HG03060 (cell line): ENCODE data around the gene IFNL4.

Experiments
- ATAC-seq: cut with Tn5 transposase; IDR thresholded peaks from one replicate; pipeline ENCODE4 v1.9.1; 2021; ENCODE audit warnings: low read depth, moderate number of reproducible peaks; ENCODE audit not compliant: unreplicated experiment

IFNL4 gene

GRCh38 chr19:39197808-39198207 is 50.8 kb downstream of the IFNL4 start:
- no peak for ATAC-seq

- no peak for ATAC-seq
Observed at GRCh38 chr19:39196860-39197562, 51.6 kb downstream of the IFNL4 start, which contains the start of gene NCCRP1. TSS of gene NCCRP1 (plus strand) at chr19:39196964. CDS start at chr19:39196983, 19 bp downstream.

GRCh38 chr19:39196320-39196719 is 52.3 kb downstream of the IFNL4 start:
- ATAC-seq, result no peak
